Measurements from ENCODE around the gene PSME2. TPM values are rescaled to one million over a fixed set of nuclear protein-coding genes. Genes with fewer than 3 reads are reported as not detected.

Gene PSME2
- total and polyA plus RNA-seq, 9 of the 15 experiments (the other 6 are each of a cell fraction or from before 2014, with no cell fraction given) = 111 to 579 (median 159) TPM

DNA sequence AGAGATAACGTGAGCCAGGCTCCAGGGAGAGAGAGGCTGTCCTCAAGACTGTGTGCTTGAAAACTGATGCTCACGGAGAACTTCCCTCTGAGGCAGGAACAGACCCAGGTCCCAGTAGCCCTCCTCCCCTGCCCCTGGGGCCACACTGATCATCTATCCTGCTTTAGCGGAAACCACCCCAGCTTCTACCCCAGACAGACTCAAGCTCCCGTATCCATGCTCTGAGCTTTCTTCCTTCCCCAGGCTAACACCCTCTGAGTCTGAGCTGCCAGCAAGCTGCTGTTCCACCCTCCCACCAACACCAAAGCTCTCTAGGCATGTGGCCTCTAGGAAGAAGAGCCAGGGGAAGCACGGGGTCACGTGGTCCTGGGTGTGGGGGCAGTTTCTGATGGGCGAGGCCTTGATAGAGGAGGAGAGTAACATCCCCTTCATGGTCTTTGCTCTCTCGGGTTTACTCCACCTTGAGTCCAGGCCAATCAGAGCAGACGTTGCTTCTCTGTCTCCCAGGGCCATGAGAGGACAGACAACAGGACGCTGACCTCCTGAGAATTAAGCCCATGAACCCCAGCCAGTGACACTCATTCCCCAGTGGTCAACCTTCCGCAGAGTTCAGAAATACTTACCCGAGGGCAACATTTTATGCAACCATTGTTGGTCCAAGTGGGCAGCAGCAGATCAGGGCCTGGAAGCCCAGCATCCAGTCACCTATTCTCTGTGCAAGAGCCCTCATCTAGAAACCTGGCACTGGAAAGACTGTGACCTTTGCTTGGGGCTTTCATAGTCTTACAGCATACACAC lies 50.9 kb downstream of the PSME2 start (continued):
- TF ChIP-seq, protein P1, sequence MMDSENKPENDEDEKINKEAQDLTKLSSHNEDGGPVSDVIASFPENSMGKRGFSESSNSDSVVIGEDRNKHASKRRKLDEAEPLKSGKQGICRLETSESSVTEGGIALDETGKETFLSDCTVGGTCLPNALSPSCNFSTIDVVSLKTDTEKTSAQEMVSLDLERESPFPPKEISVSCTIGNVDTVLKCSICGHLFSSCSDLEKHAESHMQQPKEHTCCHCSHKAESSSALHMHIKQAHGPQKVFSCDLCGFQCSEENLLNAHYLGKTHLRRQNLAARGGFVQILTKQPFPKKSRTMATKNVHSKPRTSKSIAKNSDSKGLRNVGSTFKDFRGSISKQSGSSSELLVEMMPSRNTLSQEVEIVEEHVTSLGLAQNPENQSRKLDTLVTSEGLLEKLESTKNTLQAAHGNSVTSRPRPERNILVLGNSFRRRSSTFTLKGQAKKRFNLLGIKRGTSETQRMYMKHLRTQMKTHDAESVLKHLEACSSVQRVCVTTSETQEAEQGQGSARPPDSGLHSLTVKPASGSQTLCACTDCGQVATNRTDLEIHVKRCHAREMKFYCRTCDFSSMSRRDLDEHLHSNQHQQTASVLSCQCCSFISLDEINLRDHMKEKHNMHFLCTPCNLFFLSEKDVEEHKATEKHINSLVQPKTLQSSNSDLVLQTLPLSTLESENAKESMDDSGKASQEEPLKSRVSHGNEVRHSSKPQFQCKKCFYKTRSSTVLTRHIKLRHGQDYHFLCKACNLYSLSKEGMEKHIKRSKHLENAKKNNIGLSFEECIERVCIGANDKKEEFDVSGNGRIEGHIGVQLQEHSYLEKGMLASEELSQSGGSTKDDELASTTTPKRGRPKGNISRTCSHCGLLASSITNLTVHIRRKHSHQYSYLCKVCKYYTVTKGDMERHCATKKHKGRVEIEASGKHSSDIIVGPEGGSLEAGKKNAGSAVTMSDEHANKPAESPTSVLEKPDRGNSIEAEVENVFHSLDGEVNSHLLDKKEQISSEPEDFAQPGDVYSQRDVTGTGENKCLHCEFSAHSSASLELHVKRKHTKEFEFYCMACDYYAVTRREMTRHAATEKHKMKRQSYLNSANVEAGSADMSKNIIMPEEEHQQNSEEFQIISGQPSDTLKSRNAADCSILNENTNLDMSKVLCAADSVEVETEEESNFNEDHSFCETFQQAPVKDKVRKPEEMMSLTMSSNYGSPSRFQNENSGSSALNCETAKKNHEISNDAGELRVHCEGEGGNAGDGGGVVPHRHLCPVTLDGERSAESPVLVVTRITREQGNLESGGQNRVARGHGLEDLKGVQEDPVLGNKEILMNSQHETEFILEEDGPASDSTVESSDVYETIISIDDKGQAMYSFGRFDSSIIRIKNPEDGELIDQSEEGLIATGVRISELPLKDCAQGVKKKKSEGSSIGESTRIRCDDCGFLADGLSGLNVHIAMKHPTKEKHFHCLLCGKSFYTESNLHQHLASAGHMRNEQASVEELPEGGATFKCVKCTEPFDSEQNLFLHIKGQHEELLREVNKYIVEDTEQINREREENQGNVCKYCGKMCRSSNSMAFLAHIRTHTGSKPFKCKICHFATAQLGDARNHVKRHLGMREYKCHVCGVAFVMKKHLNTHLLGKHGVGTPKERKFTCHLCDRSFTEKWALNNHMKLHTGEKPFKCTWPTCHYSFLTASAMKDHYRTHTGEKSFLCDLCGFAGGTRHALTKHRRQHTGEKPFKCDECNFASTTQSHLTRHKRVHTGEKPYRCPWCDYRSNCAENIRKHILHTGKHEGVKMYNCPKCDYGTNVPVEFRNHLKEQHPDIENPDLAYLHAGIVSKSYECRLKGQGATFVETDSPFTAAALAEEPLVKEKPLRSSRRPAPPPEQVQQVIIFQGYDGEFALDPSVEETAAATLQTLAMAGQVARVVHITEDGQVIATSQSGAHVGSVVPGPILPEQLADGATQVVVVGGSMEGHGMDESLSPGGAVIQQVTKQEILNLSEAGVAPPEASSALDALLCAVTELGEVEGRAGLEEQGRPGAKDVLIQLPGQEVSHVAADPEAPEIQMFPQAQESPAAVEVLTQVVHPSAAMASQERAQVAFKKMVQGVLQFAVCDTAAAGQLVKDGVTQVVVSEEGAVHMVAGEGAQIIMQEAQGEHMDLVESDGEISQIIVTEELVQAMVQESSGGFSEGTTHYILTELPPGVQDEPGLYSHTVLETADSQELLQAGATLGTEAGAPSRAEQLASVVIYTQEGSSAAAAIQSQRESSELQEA (IDR thresholded peaks at IDR 0.05; ENCODE audit: low read depth) = no peak
- TF ChIP-seq ARNT (IDR thresholded peaks at IDR 0.05) (peak in 1 of 2 experiments; percentile 62; a peak in 1 of 4 replicates), KAT7 (CRISPR knock-in tag; IDR thresholded peaks at IDR 0.05; ENCODE audit: borderline replicate concordance) (no peak), L3MBTL2 (IDR thresholded peaks at IDR 0.05) (peak; percentile 87), ZNF124 (CRISPR knock-in tag; IDR thresholded peaks at IDR 0.05) (no peak), FOXA3 (CRISPR knock-in tag; conservative IDR thresholded peaks at IDR 0.05 in 1 of 2, IDR thresholded peaks at IDR 0.05 in 1 of 2) (no peak), POLR2G (IDR thresholded peaks at IDR 0.05; ENCODE audit: low read depth, low read length) (peak; percentile 38; the same call in 1 of the 2 replicates), PCBP1 (IDR thresholded peaks at IDR 0.05; ENCODE audit: low read depth, low read length, poor library complexity, severe bottlenecking) (no peak), PURB (CRISPR knock-in tag; IDR thresholded peaks at IDR 0.05; ENCODE audit: low read depth) (no peak), ZFX (CRISPR knock-in tag; IDR thresholded peaks at IDR 0.05) (no peak; the same call in 1 of the 2 replicates), ATF1 (CRISPR knock-in tag; IDR thresholded peaks at IDR 0.05) (no peak), ATF1 (tag; IDR thresholded peaks at IDR 0.05) (no peak), DACH1 (IDR thresholded peaks at IDR 0.05; ENCODE audit: partially characterized antibody) (no peak), BMI1 (IDR thresholded peaks at IDR 0.05; ENCODE audit: low read length) (no peak), U2AF1 (optimal IDR thresholded peaks at IDR 0.05; ENCODE audit: low read depth, low read length) (no peak), PHF21A (IDR thresholded peaks at IDR 0.05; ENCODE audit: borderline replicate concordance, low read depth) (no peak), SMARCE1 (IDR thresholded peaks at IDR 0.05) (0 out of 2 replicates have a peak, but pooled peaks have one; percentile 30)
- TF ChIP-seq, protein P2, sequence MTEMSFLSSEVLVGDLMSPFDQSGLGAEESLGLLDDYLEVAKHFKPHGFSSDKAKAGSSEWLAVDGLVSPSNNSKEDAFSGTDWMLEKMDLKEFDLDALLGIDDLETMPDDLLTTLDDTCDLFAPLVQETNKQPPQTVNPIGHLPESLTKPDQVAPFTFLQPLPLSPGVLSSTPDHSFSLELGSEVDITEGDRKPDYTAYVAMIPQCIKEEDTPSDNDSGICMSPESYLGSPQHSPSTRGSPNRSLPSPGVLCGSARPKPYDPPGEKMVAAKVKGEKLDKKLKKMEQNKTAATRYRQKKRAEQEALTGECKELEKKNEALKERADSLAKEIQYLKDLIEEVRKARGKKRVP (CRISPR knock-in tag; IDR thresholded peaks at IDR 0.05) = no peak
- TF ChIP-seq, protein P3, sequence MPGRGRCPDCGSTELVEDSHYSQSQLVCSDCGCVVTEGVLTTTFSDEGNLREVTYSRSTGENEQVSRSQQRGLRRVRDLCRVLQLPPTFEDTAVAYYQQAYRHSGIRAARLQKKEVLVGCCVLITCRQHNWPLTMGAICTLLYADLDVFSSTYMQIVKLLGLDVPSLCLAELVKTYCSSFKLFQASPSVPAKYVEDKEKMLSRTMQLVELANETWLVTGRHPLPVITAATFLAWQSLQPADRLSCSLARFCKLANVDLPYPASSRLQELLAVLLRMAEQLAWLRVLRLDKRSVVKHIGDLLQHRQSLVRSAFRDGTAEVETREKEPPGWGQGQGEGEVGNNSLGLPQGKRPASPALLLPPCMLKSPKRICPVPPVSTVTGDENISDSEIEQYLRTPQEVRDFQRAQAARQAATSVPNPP (IDR thresholded peaks at IDR 0.05; ENCODE audit: borderline replicate concordance, insufficient read depth, insufficient read length) = no peak

Data from K562 (cell line).